Mesenteric fat pad (tissue), 1 donor: ENCODE data around the gene HELZ. TPM values are rescaled to one million over a fixed set of nuclear protein-coding genes. Genes with fewer than 3 reads are reported as not detected.
"Not testable (repeated sequence)": the region's sequence is repeated elsewhere in the genome, so short reads cannot be mapped to it uniquely, and the experiment has no call there.

Experiments used
- DNase-seq: peaks from one replicate; pipeline ENCODE4 v3.0.0-alpha.2; 2020; ENCODE audit warnings: low spot score
- total RNA-seq: library from RNA; stranded (reverse); fragmentation: NEBNext Ultra II Directional; extraction: Animal tissue kit (Norgen Biotek cat#: 25700); gene quantifications from one replicate; pipeline ENCODE4 v1.2.1, GENCODE V29; 2021
- donor health status: DM: yes; HTN: yes; CAD: no.

The HELZ gene
- total RNA-seq, 1 donor from 2014 or later, result 68.8 TPM

GRCh38 chr17:67124450-67125148, 120.4 kb downstream of the HELZ start:
- no peak for DNase-seq

GRCh38 chr17:67123699-67124098, 121.3 kb downstream of the HELZ start:
- no peak for DNase-seq

GRCh38 chr17:67121316-67121891, 123.6 kb downstream of the HELZ start:
- DNase-seq, result no peak

GRCh38 chr17:67119102-67119501, 125.9 kb downstream of the HELZ start:
- DNase-seq, result no peak

- DNase-seq, result no peak
Observed at GRCh38 chr17:67116045-67116575, 128.9 kb downstream of the HELZ start.

- DNase-seq, result no peak
Observed at GRCh38 chr17:67115401-67115800, 129.6 kb downstream of the HELZ start.

DNA sequence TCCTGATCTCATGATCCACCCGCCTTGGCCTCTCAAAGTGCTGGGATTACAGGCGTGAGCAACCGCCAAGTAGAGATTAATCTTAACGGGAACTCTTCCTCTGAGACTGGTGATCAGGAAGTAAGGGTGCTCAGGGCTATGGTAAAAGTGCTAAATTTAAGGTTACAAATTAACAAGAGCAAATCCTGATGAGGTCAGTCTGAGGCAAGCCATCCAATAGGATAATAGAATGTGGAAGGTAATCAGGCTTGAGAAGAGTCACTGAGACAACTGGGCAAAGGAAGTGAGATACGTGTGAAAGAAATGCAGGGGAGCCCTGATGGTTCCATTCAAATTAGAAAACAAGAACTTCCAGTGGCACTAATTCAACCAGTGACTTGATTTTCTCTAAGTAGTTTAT, 131.5 kb downstream of the HELZ start:
- no peak for DNase-seq

DNA sequence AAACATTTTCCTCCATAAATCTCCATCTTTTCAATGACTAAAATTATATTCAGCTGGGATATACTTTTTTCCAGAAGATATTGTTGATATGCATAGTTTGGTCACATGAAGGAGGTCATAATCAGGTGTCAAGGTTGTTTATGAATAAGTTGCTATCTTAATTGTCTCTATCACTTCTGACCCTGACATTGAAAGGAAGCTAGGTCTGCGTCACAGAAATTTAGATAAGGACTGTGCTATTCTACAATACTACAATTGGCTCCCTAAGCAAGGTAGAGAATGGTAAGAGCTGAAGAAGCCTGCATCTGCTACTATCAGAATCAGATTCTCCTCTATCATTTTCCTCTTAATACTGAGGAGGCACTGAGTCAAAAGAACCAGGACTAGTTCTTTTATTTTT, 133.2 kb downstream of the HELZ start:
- DNase-seq, result no peak

- no peak for DNase-seq
Observed at GRCh38 chr17:67111327-67111726, 133.7 kb downstream of the HELZ start.

DNA sequence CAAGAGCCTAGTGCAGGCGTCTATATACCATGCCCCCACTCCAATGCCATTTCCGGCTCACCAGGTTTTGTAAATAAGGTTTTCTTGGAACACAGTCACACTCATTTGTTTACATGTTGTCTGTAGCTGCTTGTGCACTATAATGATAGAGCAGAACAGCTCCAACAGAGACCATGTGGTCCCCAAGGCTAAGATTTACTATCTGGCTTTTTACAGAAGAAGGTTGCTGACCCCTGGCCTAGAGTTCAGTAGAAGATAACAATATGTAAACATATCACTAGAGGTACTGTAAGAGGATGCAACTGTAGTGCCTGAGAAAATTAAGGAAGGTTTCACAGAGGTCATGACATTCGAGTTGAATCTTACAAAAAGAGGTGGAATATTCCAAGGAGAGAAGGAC, 134.4 kb downstream of the HELZ start:
- DNase-seq, result no peak

DNA sequence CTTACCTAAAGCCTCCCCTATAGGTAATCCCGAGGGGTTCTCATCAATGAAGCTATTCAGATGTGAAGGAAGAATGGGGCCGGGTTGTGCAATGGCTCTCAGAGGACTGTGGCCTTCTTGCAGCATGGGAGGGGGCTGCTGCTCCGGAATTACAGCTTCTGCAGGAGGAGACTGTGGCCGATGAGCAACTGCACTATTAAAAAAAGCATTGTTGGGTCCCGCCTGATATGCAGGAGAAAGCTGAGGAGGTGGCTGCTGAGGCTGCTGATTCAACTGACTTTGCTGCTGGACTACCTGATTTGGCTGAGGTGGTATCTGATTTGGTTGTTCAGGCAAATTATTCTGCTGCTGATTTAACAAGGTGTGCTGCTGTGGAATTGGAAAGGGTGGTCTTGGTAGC, 135.9 kb downstream of the HELZ start:
- DNase-seq, result no peak

GRCh38 chr17:67107811-67108775, 136.9 kb downstream of the HELZ start:
- no peak for DNase-seq

DNA sequence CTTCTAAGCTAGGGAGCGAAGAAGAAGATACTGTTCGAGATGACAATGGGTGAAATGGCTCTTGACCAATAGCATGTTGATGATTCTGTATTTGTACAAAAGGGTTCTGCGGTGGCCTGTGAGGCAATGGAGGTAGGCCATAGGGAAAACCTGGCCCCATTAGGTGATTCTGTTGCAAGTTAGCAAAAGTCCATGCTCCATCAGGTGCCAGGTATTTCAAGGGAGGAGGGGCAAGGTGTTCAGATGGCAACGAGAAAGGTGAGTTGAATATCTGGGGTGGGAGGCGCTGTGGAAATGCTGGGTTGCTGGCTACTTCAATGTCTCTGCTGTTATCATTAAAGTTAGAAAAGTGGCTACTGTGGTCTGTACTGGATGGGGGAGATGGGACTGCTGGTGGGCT, 137.8 kb downstream of the HELZ start:
- DNase-seq, result no peak

DNA sequence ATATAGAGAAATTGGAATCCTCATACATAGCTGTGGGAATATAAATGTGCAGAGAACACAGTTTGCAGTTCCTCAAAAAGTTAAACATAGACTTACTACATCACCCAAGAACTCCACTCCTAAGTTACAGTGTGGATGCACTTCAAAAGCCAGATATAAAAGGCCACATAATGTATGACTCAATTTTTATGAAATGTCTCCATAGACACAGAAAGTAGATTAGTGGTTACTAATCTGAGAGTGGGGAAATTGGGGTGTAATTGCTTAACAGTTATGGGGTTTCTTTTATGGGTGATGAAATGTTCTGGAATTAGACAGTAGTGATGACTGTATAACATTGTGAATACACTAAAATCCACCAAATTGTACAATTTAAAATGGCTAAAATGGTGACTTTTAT, 139.8 kb downstream of the HELZ start:
- no peak for DNase-seq

- not testable (repeated sequence) for DNase-seq
Observed at GRCh38 chr17:67104641-67105040, 140.4 kb downstream of the HELZ start.

GRCh38 chr17:67098006-67098405, 147.0 kb downstream of the HELZ start:
- no peak for DNase-seq

DNA sequence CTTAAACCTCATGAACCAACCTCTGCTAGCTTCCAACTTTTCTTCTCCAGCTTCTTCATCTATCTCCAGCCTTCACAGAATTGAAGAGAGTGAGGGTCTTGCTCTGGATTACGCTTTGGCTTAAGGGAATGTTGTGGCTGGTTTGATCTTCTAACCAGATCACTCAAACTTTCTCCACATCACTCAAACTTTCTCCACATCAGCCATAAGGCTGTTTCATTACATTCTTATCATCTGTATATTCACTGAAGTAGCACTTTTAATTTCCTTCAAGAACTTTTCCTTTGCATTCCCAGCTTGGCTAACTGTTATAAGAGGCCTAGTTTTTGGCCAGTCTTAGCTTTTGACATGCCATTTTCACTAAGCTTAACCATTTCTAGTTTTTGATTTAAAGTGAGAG, 148.4 kb downstream of the HELZ start:
- DNase-seq, result no peak

DNA sequence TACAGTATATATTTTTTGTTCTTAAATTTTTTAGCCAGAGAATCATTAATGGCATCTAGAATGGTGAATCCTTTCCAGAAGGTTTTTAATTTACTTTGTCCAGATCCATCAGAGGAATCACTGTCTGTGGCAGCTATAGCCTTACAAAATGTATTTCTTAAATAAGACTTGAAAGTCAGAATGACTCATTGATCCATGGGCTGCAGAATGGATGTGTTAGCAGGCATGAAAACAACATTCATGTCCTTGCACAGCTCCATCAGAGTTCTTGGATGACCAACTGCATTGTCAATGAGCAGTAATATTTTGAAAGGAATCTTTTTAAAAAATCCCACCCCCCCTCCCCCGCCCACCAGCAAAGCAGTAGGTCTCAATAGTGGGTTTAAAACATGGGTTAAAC, 149.2 kb downstream of the HELZ start:
- no peak for DNase-seq

- DNase-seq, result not testable (repeated sequence)
Observed at GRCh38 chr17:67095291-67095690, 149.7 kb downstream of the HELZ start.

- DNase-seq, result no peak
Observed at GRCh38 chr17:67093348-67093747, 151.6 kb downstream of the HELZ start.

DNA sequence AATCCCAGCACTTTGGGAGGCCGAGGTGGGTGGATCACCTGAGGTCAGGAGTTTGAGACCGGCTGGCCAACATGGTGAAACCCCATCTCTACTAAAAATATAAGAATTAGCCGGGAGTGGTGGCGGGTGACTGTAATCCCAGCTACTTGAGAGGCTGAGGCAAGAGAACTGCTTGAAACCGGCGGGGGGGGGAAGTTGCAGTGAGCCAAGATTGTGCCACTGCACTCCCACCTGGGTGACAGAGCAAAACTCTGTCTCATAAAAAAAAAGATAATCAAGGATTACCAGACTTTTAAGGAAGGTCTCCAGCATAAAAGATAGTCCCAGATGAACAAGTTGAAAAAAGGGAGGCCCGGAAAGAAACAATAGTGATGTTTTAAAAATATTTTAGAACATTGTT, 152.3 kb downstream of the HELZ start:
- DNase-seq, result not testable (repeated sequence)

DNA sequence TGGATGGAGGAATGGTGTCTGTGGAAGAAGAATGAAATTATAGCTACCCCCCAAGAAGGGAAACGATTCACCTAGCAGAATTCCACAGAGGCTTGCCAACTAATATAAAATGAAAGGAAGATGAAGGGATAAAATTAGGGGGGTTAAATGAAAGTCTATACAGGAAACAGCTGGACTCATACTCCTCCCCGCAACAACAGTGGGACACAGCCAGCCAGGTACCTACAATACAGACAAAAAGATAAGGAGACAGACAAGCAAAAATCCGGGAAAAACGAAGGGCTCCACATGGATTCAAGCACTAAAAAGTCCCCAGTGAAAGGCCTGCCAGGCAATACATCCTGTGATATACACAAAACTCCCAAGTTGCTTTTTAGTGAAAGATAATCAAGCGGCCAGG, 152.7 kb downstream of the HELZ start:
- DNase-seq, result no peak
